Esophagus squamous epithelium (tissue), 4 donors: Measurements from ENCODE around the gene TAAR1.
"Not testable (repeated sequence)": the region's sequence is repeated elsewhere in the genome, so short reads cannot be mapped to it uniquely, and the experiment has no call there.

Experiments
- CTCF ChIP-seq, 6 experiments: fragments of 450-650 bp in 4 of 6; fragments of 200-600 bp in 2 of 6; sonication (generic) in 2 of 6; IDR thresholded peaks; one replicate each; pipeline ENCODE4 v1.5.1; 2016 to 2019; ENCODE audit warnings: antibody characterized with exemption in 6 of 6, mild to moderate bottlenecking in 4 of 6, moderate library complexity in 4 of 6
- POLR2A ChIP-seq, 4 donors: fragments of 450-650 bp; IDR thresholded peaks; one replicate each; pipeline ENCODE4 v1.6.1; 2017; ENCODE audit warnings: antibody characterized with exemption in 4 of 4, mild to moderate bottlenecking in 4 of 4, moderate library complexity in 3 of 4

- not testable (repeated sequence) for TF ChIP-seq CTCF, POLR2A (IDR thresholded peaks at IDR 0.05)
Observed at GRCh38 chr6:132600900-132601299, 58.1 kb downstream of the TAAR1 start.
